GM20431 (cell line): Measurements from ENCODE around the gene ACE2.
"Not testable (repeated sequence)": the region's sequence is repeated elsewhere in the genome, so short reads cannot be mapped to it uniquely, and the experiment has no call there.

Source experiments
- in situ Hi-C: fragments of 300-500 bp; cut with MseI, MboI; formaldehyde crosslinking; loops from one replicate; pipeline ENCODE4 v1.15.0; 2020; ENCODE audit warnings: low sequenced_read_pairs; ENCODE audit not compliant: unreplicated experiment

ACE2 gene

DNA sequence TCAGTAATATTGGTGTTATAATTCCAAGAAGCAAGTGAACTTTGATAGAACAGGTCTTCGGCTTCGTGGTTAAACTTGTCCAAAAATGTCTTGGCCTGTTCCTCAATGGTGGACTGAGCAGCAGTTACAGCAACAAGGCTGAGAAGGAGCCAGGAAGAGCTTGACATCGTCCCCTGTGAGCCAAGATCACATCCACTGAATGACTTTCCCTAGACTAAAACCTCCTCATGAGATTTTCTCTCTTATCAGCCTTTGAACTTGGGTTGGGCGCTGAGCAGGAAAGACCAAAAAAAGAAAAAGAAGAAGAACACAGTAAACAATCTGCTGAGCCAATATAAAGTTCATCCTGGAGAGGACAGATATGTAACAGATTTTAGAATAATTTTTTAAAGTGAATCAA is at the start of gene ACE2:
TSS of gene ACE2 (minus strand) at position 216 of the 400 bp plus-strand sequence. CDS start at position 167, 49 bp downstream.
- in situ Hi-C loops = no loop called here

DNA sequence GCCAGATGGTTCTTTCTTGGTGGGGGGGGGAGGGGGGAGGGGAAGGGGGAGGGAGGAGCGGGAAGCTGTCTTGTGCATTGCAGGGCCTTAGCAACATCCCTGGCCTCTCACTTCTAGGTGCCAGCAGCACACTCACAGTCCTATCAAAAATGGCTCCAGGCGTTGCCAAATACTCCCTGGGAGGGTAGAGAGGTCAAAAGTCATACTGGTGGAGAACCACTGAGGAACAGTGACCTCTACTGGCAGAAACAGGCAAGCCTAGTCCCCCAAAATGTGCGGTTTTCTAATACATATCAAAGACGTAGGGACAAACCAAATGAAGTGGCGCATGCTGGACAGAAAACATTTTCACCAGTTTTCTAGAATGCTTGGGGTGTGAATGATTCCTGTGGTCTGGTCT is 46.8 kb upstream of the ACE2 start:
- in situ Hi-C loops = not testable (repeated sequence)

DNA sequence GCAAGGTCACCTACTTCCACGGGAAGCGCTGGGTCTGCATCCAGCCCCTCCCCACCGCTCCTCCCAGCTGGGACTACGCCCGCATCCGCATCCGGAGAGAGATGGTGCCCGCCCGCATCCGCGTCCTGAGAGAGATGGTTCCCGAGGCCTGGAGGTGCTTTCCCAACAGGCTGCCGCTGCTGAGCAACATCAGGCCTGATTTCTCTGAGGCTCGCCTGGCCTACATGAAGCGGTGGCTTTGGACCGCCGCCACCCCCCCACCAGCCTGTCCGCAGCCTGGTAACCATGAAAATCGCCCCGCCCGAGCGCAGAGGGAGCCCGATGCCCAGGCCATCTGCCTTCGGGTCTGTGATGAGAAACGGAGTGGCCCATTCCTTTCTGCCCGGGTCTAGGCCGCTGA is 45.8 kb upstream of the ACE2 start:
- in situ Hi-C loops = no loop called here

DNA sequence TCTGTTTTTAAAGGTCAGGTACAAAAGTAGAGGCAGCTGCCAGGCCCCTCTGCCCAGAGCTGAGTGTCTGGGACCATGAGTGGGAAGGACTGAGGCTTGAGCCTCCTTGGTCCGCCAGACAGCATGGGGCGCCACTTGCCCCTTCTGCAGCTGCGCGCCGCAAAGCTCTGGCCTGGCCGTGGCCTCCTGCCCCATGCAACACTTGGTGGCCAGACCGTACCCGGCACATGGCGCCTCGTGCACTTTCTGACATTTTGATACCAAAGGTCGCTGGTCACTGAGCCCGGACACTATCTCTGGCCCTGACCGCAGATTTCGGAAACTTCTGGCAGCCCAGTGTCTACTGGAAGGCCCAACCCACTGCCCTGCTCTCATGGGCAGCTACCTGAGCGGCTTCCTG is 45.3 kb upstream of the ACE2 start:
- in situ Hi-C loops = no loop called here

DNA sequence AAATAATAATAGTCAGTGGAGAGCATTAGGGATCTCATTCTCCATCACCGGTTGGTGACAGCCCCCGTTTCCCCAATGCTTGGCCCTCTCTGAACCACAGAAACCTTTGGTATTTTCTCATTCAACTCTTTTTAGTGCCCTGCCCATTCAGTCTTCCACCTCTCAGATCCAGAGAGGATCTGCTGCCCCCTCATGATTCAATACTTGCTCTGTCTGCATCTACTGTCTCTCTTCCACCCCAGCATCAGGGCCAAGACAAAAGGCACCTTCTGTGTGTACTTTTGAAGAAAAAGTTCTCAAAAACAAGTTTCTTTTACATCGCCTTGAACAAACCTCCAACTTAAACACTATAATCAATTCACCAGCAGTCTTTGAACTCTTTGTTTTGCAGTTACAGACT is 44.5 kb upstream of the ACE2 start:
- in situ Hi-C loops = no loop called here

DNA sequence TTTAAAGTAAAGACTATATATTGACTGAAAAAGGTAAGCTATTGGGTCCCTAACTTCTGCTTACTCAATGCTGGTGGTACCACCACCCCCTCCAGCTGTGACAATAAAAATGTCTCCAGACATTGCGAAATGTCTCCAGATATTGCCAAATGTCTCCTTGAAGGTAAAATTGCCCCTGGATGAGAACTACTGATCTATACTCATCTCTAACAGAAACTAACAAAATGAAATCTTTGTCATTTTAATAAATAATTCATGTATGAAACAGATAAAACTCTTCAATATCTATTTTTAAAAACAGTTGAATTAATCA is 43.8 kb upstream of the ACE2 start:
- in situ Hi-C loops = no loop called here

DNA sequence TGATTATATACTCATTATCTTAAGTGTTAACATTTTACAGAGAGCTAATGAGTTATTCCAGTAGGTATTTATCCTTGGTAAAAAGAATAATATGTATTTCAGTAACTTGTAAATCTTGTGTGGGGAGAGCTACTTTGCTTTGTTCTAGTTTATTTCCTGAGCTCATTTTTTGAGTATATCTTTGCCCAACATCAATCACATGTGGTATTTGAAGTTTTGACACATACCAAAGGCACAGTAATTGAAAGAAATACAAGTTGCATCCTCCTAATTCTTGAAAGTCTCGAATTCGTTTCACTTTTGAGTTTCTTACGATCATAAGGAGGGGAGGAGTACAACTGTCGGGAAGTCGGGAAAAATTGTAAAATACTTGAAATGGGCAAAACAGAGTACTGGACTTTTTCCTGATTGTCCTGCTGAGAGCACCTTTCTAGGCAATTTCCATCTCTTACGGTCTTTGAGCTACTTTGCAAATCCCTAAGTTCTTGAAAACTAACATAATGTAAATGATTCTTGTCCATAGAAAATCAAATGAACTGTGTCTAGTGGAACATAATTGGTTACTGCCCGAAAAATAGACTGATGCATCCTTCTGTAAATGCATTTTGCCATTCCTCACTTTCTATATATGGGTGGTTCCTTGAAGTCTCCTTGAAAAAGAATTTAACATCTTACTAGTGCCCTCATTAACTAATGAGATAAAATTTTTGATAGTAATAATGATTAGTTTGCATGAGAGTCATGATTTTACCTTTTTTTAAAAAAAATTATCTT is 43.2 kb upstream of the ACE2 start:
- in situ Hi-C loops = no loop called here

DNA sequence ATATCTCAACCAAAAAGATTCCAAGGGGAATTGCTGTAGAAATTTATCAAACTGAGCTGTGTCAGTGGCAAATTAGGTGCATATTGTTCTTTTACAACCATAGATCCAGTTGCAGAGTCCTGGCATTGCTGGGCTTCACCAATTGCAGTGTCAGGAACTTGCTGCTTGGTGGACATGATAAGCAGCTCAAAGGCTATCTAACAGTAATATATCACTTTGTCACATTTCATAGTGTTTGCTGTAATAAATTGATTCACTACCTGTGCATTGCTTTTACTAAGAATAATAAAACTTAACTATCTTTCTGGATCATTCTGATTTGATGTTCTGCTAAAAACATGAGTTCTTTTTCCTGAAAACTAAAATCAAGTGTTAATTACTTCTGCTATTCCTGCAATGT is 30.9 kb upstream of the ACE2 start:
- in situ Hi-C loops = no loop called here

DNA sequence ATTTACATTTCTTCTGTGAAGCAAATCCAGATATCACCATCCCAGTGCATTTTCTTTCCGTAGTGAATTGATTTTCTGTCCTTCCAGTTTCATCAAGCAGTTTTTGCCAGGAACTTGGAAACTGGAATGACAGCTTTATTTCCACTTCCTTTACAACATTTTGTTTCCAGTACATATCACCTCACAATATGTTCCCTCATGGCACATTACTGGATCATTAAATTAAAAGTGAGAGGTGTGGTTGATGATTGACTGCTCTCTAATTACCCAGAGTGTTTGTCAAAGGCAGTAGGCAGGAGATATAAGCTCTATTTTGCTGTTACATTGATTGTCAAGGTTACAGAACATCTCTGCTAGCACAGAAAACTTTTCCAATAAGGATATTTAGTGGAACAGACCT is 22.3 kb upstream of the ACE2 start:
- in situ Hi-C loops = no loop called here

DNA sequence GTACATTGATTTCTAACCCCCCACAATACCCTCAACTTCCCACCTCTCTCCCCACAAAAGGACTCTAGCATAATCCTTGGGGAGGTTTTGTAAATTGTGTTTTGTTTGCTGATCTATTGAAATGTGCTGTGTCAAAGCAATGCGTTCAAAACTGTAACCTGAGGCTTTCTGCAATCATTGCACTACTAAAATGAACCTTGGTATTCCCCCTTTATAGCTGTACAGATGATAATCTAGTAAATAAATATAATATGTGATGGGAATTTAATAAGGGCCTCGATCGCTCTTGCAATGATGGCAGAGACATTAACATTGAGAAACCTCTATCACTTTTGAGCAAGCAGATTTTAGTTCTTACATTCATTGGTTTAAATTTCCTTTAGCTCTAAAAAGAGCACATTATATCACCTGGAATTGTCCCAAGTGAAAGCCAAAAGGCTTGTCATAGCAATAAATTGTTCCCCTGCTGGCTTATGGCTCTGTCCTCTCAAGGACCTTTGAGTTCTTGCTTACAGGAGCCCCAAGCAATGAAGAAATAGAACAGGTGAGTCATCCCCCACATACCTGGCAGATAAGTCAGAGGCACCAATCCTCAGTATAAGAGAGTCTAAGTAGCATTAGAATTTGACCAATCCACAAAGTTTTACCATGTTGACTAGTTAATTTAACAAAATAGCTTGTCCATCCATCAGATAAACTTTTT is 18.4 kb upstream of the ACE2 start:
- in situ Hi-C loops = no loop called here

DNA sequence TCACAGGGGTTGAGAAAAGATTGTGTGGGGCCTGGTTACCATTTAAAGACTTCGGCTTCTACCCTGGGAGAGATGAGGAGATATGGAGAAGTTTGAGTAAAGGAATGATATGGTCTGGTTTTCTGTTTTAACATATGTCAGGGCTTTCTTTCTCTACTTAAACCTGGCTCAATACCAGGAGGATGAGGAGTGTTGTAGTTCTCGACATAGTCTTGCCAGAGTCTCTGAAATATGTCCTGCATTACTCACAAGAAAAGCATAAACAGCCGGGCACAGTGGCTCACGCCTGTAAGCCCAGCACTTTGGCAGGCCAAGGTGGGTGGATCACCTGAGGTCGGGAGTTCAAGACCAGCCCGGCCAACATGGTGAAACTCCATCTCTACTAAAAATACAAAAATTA is 16.4 kb upstream of the ACE2 start:
- in situ Hi-C loops = no loop called here

DNA sequence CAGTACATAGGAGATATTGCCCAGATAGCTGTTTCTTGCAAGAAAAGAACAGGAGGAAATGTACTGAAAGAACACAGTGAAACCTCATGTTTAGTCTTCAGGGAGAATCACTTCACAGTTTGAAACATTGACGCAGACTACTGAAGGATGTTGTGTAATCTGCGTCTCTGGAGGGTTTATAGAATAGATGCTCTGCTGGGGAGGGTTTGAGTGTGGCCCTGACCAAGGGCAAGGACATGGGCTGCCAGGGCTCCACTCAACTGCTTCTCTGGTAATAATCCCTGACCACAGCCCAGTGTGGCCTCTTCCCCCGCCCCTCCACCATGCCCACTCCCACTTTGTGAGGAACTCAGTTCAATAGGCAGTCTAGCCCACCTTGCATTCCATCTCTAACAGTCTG is 15.8 kb upstream of the ACE2 start:
- in situ Hi-C loops = no loop called here

DNA sequence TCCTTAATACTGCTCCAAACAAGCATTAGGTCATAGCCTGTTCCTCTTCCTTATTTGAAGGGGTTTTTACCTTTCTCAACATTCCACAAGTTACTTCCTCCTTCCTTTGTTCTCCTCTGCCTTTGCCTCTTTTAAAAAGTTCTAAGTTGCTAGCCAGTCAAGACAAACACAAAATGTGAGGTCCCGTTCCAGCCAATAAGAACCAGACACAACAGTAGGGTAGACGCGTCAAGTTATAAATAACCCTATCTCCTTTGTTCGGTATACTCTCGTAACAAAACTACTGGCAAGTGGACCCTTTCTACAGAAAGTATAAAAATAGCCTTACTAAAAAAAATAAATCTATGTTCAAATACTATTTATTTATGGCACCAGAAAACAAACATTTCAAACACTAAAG is 6.3 kb upstream of the ACE2 start:
- in situ Hi-C loops = no loop called here

DNA sequence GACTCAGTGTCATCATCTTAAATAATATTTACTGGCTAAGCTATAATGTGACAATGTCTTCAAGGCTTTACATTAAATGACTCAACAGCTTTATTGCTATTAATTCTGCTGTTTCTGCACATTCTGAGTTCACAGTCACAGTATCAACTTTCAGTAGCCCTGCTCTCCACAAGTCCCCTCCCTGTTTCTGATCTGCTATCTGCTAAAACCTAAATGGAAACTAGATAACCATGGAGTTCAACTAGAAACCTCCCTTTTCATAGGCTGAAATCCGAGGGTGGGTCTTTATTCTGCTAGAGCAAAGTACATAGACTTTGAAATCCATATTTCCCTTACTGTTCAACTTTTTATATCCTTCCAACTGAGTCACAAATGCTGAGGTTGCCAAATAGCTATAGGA is 5.4 kb upstream of the ACE2 start:
- in situ Hi-C loops = no loop called here

DNA sequence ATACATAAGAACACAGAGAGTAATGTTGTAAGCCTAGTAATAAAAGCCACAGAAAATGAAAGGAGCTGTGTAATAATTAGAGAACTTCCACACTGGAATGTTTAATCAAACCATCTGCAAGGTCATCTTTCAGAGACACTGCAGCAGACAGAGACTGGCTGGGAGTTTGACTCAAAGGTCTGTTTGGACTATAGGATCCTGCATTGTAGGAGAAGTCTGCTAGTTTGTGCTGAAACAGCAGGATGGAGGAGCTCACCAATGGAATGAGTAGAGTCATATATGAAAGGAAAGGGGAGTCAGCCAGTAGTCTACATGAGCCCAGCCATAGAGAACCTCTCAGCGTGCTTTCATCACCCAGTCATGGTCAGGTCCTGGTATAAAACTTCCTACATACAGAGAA is 4.5 kb upstream of the ACE2 start:
- in situ Hi-C loops = no loop called here

DNA sequence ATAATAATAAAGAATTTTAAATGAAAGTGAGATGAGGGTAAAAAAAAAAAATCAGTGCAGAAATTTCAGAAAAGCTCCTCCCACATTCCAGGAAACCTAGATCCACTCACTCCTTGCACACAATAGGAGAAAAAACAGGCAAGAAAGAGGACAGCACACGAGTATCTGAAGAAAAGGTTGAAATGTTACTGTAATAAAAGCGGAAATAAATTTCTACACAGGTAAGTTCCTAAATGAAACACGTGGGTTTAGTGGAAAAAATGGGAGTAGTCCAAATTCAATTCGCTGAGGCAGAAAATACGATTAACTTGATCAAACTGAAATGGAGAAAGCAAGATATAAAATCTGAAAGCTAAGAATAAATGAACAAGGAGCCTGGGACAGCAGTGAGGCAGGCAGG is 2.0 kb upstream of the ACE2 start:
- in situ Hi-C loops = no loop called here

DNA sequence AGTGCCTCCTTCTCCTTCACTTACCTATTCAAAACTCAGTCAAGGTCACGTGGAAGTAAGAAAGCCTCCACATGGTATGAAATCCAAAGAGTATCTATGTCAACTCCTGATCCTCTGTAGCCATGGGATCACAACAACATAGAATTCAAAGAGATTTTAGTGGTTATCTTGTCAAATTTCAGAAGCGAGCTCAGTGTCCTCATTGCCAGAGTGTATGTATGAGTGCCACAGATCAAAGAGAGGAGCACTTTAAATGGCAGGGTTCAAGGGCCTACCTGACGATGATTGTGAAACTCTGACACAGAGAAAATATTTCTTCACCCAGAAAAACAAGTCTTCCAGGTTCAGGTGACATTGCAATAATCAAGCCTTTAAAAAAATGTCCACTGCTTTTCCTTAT is 1.2 kb upstream of the ACE2 start:
- in situ Hi-C loops = no loop called here

DNA sequence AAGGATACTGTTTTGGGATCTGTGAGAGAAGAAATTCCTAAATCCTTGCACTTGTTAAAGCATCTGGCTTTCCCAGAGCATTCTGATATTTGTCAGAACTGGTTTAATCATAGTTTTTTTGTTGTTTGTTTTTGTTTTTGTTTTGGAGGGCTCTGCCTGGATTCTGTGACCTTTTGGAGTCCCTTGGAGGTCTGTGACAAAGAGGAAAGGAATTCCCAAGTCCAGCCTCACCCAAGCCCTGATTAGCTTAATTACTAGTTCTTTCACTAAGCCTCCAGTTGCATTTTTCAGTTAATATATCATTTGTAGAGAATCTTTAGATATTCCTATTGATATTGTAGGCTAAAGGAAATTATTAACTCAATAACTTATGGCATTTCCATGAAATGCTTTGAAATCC is 711 bp downstream of the ACE2 start:
- in situ Hi-C loops = no loop called here

DNA sequence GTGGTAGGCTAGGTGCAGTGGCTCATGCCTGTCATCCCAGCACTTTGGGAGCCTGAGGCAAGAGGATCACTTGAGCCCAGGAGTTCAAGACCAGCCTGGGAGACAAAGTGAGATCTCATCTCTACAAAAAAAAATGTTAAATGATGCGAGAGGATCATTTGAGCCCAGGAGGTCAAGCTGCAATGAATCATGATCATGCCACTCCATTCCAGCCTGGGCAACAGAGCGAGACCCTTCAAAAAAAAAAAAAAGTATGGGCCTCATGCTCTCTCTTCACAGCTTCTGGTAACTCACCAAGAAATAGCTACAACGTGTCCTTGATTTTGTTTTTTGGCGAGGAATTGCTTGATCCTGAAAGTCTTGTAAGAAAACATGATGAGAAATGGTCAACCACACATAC is 1.3 kb downstream of the ACE2 start:
- in situ Hi-C loops = no loop called here

DNA sequence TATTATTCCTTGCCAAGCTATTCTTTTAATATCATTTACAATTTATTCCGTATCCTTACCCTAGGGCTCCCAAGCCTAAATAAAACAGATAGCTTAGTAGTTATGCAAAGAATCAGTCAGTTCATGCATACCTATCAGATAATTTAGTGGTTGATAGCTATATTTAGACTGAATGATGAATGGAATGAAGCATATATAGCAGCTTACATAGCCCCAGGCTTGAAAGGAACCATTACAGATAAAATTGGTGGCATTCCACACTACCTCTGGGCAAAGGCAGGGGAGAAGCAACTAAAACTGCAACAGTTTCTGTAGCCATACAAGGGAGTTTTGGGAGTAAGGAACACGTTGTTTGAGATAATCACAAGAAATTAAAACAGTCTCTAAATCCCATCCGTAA is 2.7 kb downstream of the ACE2 start:
- in situ Hi-C loops = no loop called here

DNA sequence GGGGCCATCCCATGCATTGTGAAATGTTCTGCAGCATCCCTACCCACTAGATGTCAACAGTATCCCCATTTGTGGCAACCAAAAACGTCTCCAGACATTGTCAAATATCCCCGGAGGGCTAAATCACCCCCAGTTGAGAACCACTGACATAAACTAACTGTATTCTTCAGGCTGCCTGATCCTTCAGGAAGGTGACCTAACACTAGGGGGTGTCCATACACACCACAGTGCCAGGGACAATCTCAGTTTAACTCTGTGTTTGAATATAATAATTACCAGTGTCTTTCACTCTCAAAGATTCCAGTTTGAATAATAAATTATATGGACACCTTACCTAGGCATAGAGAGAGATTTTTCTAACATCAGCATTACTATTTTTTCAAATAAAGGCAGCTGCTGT is 6.4 kb downstream of the ACE2 start:
- in situ Hi-C loops = no loop called here
